ENCODE results near the gene SPATA32.

The SPATA32 gene, protein sequence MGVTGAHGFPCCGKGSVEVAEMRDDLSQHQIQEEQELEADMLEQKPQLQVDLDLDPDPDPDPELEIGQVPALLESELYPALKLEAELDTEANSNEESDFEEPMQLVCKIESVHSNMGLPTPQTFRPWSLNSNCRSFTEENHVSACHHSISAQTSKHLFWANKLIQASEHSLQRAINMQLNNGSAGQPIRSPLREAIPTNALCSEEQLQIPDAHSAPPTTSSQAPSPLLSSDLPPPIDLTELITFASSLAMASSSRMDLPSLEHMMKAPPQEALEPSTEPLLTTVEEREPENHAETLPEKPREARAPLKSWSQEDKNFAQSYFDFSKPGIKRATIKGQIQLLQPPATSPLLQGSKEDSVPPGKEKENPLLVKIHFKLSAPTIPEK

DNA sequence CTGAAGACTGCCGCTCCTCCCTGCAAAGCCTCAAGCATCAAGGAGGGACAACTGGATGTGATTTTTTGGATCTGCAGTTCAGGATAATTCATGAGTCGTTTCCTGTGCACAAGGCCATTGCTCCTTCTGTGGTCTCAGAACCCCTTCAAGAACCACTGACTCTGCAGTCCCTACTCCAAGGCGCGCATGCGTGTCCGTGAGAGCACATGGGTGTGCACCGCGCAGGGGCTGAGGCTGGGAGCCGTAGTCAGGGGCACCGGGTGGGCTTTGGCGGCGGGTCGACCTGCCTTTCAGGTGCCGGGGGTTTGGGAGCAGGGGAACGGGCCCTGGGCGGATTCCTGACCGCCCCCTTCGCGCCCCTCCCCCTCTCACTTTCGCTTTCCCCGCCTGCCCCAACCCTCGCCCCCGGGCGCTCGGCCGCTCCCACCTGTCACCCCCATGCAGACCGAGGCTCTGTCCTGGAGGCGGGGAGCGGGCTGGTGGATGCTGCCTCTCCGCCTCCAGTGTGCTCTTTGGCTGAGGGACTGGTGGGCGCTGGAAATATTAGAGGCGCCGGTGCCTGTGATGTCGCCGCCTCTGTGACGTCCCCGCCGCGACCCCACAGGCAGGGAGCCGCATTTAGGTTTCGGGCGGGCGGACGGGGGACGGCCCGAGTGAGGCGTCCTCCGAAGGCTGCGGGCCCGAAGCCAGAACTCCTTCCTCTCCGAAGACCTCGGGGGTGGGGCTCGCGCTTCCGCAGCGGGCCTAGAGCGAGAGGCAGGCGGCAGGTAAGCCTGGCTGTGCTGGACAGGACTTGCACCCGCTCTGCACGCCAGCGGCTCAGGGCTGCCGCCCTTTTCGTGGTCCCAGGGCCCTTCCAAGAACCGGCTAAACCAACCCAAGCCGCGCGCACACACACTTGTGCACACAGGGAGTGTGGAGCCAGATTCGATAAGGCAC lies at the start of gene SPATA32:
Gene SPATA32 (minus strand): TSS at position 518 of the 939 bp plus-strand sequence. CDS start 78 bp downstream, at position 440.
- ChIA-PET CTCF (interaction anchor here (1.6 to 3.4 kb wide), 5 partner anchors 16 to 126 kb away, joined by 5 to 14 read pairs (median 6); partner anchors contain the start of gene ACBD4), POLR2A (no interaction called here)
- DNase-seq (ENCODE audit: low read depth, low spot score), result no peak
- TF ChIP-seq, protein P1, sequence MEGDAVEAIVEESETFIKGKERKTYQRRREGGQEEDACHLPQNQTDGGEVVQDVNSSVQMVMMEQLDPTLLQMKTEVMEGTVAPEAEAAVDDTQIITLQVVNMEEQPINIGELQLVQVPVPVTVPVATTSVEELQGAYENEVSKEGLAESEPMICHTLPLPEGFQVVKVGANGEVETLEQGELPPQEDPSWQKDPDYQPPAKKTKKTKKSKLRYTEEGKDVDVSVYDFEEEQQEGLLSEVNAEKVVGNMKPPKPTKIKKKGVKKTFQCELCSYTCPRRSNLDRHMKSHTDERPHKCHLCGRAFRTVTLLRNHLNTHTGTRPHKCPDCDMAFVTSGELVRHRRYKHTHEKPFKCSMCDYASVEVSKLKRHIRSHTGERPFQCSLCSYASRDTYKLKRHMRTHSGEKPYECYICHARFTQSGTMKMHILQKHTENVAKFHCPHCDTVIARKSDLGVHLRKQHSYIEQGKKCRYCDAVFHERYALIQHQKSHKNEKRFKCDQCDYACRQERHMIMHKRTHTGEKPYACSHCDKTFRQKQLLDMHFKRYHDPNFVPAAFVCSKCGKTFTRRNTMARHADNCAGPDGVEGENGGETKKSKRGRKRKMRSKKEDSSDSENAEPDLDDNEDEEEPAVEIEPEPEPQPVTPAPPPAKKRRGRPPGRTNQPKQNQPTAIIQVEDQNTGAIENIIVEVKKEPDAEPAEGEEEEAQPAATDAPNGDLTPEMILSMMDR (IDR thresholded peaks at IDR 0.05; ENCODE audit: insufficient read depth, low read length, missing control alignments), result no peak
- peak within 1 kb of the TSS; percentile 23 for H3K4me3 ChIP-seq (ENCODE audit: low read depth, low read length)

DNA sequence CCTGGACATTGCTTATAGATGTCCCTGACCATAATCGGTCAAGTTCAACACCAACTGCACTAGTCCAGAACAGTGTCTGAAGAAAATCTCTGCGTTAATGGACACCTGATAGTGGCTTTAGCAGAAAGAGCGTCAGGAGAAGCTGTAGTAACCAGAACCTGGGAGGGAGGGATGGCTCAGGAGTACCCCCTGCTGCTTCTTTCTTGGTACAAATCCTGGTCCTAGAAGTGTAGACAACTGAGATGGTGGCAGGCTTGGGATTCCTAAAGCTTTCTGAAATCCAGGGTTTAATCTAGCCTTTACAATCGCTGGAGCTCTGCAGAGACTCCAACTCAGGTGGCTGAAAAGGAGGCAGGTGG lies 49.5 kb upstream of the SPATA32 start:
- TF ChIP-seq, protein P1 (IDR thresholded peaks at IDR 0.05; ENCODE audit: insufficient read depth, low read length, missing control alignments), result no peak
- ChIA-PET CTCF (interaction anchor here (0.7 to 5.3 kb wide), 11 partner anchors 8 to 84 kb away, joined by 3 to 35 read pairs (median 4); no protein-coding TSS in a partner anchor), POLR2A (interaction anchor here (0.6 to 1.1 kb wide), 3 partner anchors 16 to 1862 kb away, joined by 3 to 4 read pairs (median 3); no protein-coding TSS in a partner anchor)
- DNase-seq (ENCODE audit: low read depth, low spot score), result no peak
- H3K4me3 ChIP-seq (ENCODE audit: low read depth, low read length), result no peak overlapping the region

DNA sequence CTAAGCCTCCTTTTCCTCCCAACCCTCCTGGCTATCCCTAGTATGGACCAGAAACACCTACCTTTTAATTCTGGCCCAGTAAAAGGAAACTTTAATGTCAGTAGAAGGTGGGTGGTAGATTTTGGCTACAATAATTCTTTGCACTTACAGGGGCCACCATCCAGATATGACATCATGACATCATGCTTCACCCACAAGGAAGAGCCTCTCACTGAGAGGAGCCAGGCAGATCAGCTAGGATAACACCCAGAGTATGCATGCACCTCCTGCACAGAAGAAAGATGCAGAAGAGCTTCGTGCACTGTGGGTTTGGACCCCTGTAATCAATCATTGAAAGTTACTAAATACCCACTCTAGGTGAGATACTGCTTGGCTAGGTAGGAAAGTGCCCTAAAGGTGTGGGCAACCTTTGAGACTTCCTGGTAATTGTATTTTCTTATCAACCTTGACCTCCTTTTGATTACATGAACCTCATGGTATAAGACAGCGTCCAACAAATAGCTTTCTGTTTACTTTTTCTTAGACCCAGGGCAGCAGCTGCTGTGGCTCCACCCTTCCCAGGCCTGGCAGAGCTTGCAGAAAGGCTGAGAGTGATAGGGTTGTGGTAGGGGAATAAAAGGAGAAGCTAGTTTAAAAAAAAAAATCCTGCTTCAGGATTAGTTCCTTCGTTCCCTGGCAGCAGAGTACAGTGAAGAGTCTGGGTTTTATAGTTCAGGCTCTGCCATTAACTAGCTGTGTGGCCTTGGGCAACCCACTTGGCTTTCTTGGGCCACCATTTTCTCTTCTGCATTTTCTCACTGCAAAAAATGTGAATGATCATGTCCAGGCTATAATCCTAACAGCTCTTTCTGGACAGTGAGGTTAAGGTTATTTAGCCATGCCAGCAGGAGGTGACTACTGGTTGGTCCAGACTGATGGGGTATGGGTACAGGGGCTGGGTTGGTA lies 48.8 kb upstream of the SPATA32 start:
- TF ChIP-seq, protein P1 (IDR thresholded peaks at IDR 0.05; ENCODE audit: insufficient read depth, low read length, missing control alignments), result no peak
- no peak overlapping the region for H3K4me3 ChIP-seq (ENCODE audit: low read depth, low read length)
- POLR2A ChIA-PET, result interaction anchor here (0.6 to 1.1 kb wide), 2 partner anchors 61 to 1863 kb away, joined by 3 read pairs; no protein-coding TSS in a partner anchor
- DNase-seq (ENCODE audit: low read depth, low spot score), result no peak
- CTCF ChIA-PET, result interaction anchor here (0.7 to 5.3 kb wide), 12 partner anchors 9 to 85 kb away, joined by 3 to 35 read pairs (median 4); no protein-coding TSS in a partner anchor

DNA sequence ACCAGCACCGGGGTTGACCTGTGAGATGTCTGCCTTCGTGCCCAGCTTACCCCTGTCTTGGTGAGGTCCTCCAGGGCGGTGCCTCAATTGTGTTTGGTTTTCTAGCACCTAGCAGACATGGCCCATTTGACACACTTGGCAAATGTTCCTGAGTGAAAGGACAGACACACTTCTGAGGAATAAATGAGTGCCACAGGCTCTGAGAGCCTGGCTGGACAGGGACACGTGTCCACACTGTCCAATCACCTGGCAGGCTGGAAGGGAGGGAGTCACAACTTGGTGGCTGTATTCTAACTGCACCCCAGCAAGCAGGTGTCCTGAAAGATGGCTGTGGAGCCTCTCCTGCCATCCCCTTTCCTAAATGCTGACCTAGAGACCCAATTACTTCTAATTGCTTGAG lies 47.5 kb upstream of the SPATA32 start:
- H3K4me3 ChIP-seq (ENCODE audit: low read depth, low read length), result no peak overlapping the region
- DNase-seq (ENCODE audit: low read depth, low spot score), result no peak
- TF ChIP-seq, protein P1 (IDR thresholded peaks at IDR 0.05; ENCODE audit: insufficient read depth, low read length, missing control alignments), result no peak
- ChIA-PET POLR2A (no interaction called here), CTCF (interaction anchor here (1.5 to 2.0 kb wide), 2 partner anchors 12 to 32 kb away, joined by 3 to 6 read pairs; no protein-coding TSS in a partner anchor)

DNA sequence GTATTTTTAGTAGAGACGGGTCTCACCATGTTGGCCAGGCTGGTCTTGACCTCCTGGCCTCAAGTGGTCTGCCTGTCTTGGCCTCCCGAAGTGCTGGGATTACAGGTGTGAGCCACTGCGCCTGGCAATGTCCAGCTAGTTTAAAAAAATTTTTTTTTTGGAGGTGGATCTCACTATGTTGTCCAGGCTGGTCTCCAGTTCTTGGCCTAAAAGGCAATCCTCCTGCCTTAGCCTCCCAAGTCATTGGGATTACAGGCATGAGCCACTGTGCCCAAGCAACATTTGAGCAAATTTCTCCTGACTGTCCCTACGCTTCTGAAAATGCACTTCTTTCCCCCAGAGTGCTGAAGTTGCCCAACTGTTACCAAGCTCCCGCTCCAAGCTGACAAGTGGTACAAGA lies 46.9 kb upstream of the SPATA32 start:
- H3K4me3 ChIP-seq (ENCODE audit: low read depth, low read length), result no peak overlapping the region
- CTCF ChIA-PET, result interaction anchor here (0.8 to 2.0 kb wide), 3 partner anchors 12 to 77 kb away, joined by 3 to 6 read pairs (median 3); no protein-coding TSS in a partner anchor
- TF ChIP-seq, protein P1 (IDR thresholded peaks at IDR 0.05; ENCODE audit: insufficient read depth, low read length, missing control alignments), result no peak
- POLR2A ChIA-PET, result interaction anchor here (2.6 kb wide), 1 partner anchor 8 kb away, joined by 7 read pairs; the partner anchor contains the start of gene MAP3K14
- DNase-seq (ENCODE audit: low read depth, low spot score), result no peak
